Chondrocyte (in vitro differentiated cells): ENCODE results near the gene C12orf60. TPM values are rescaled to one million over a fixed set of nuclear protein-coding genes. Genes with fewer than 3 reads are reported as not detected.
"Not testable (repeated sequence)": the region's sequence is repeated elsewhere in the genome, so short reads cannot be mapped to it uniquely, and the experiment has no call there.

Source experiments
- DNase-seq: peaks from one replicate; pipeline ENCODE4 v3.0.0; 2021; ENCODE audit warnings: mixed read lengths, low spot score
- H3K27ac Mint-ChIP-seq: one replicate; pipeline ENCODE4 v1.8.0; 2021; ENCODE audit warnings: mild to moderate bottlenecking, moderate library complexity, mixed read lengths; ENCODE audit not compliant: unreplicated experiment
- H3K27me3 Mint-ChIP-seq: 2 replicates; pipeline ENCODE4 v1.8.0; 2021; ENCODE audit warnings: low read depth, mixed read lengths
- H3K36me3 Mint-ChIP-seq: 2 replicates; pipeline ENCODE4 v1.8.0; 2021; ENCODE audit warnings: low read depth, mixed read lengths
- H3K4me1 Mint-ChIP-seq: 2 replicates; pipeline ENCODE4 v1.8.0; 2021; ENCODE audit warnings: low read depth, mild to moderate bottlenecking, mixed read lengths
- H3K4me3 Mint-ChIP-seq: one replicate; pipeline ENCODE4 v1.8.0; 2021; ENCODE audit warnings: mild to moderate bottlenecking, moderate library complexity, mixed read lengths; ENCODE audit not compliant: unreplicated experiment
- H3K9me3 Mint-ChIP-seq: 2 replicates; pipeline ENCODE4 v1.8.0; 2021; ENCODE audit warnings: low read depth, mixed read lengths
- CTCF ChIP-seq: fragments of 200-600 bp; sonication (generic); IDR thresholded peaks from 2 replicates; pipeline ENCODE4 v1.5.0; 2021; ENCODE audit warnings: antibody characterized with exemption, mild to moderate bottlenecking, moderate library complexity
- long read RNA-seq: library from polyadenylated mRNA; stranded (forward); transcript quantifications from one replicate; pipeline ENCODE4 v2.0.0, GENCODE V29; 2021
- total RNA-seq: library from RNA; stranded (reverse); gene quantifications from 3 replicates; pipeline ENCODE4 v1.2.1, GENCODE V29; 2021

Gene C12orf60
- total RNA-seq, result 0.82 to 1.0 TPM (median 0.92 TPM) in 3 replicates
- long read RNA-seq, partial matches to known transcripts, result 0 of 1 reads
- long read RNA-seq, other reads (novel, unspliced or antisense), result 1 of 1 reads

DNA sequence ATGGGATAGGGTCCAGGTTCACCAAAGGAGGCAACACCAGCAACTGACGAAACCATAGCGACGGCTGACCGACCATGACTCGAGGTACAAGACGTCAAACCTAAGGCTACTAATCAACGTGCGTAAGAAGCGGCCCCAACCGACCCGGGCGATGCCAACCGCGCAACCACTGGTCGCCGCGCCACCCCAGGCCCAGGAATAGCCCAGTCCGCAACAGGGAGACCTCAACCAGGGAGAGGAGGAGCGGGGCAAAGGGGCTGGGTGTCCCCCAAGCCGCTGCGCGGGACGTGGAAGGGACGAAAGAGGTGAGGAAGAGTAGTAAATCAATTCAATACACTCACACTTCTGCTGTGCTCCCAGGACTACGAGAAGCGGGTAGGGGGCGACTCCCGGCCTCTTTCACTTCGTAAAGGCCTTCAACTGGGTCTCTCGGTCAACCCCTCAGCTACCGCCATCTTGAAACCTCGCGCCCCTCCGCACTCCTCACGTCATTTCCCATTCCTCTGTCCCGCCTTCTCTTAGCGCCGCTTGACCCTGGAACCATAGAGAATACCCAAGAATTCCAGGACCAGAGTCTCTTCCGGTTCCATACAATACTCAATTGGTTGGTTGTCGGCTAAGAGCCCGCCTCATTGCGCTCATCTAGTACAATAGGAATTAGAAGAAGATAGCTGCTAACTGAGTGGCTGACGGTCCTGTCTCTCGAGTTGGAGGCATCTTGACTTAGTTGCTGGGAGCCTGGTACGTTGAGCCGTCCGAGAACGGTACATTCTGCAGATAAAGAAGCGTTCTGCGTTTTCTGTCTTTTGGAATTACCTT, at the start of gene C12orf60, which contains the start of gene WBP11:
C12orf60 (plus strand) TSS at position 660 of the 819 bp plus-strand sequence. CDS start 19,266 bp downstream, outside the sequence.
WBP11 (minus strand) TSS at position 468 of the 819 bp plus-strand sequence. CDS start 2,095 bp downstream, outside the sequence.
- Mint-ChIP-seq H3K9me3 (no peaks in the 10 kb centered on the region), H3K36me3 (peaks cover 4% of the 10 kb centered on the region)
- peak; percentile 13 for TF ChIP-seq CTCF

DNA sequence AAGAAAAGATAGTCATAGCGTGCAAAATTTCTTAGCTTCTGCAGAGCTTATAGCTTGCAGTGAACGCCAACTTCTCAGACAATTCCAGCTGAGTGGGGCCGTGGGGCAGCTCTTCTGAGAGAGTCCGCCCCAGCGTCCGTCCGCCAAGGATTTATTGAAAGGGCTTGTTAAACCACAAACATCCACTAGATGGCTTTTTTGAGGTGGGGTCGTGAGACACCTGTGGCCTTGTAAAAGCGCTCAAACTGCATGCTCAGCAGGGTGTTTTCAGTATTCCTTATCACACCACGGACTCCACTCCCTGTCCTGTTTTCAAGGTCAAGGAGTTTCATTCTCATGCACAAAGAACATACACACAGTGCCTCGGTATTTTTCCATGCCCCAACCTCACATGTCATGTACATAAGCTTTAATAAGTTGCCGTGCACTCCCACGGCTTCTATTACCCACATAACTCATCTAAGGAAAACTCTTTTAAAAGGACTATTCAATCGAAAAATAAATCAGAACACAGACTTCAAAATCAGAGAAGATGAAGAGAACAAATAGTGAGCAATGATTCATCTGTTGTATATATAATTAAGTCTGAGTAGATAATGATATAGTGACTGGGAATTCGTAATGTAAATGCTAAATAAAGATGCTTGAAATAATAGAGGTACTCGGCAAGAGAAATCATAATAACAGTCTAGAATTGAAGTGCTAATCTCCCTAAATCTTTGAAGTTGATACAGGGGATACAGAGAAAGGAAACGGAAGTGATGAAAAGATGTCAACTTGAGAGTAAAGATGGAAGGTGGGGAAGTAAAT, 46.9 kb upstream of the C12orf60 start:
- H3K4me1 Mint-ChIP-seq, result peaks cover 9% of the 10 kb centered on the region

More for the DNA sequence above, at the start of gene C12orf60, which contains the start of gene WBP11:
- Mint-ChIP-seq H3K27me3 (no peaks in the 10 kb centered on the region), H3K4me3 (no peak within 1 kb of the TSS), H3K27ac (no peak within 1 kb of the TSS), H3K4me1 (peaks cover 3% of the 10 kb centered on the region)
- peak; percentile 95 for DNase-seq

DNA sequence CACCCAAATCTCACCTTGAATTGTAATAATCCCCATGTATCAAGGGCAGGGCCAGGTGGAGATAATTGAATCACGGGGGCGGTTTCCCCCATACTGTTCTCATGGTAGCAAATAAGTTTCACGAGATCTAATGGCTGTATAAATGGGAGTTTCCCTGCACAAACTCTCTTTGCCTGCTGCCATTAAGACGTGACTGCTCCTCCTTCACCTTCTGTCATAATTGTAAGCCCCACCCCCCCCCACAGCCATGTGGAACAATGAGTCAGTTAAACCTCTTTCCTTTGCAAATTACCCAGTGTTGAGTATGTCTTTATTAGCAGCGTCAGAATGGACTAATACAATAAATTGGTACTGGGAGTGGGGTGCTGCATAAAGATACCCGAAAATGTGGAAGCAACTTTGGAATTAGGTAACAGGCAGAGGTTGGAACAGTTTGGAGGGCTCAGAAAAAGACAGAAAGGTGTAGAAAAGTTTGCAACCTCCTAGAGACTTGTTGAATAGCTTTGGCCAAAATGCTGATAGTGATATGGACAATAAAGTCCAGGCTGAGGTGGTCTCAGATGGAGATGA, 43.7 kb upstream of the C12orf60 start:
- not testable (repeated sequence) for H3K9me3 Mint-ChIP-seq, H3K27me3 Mint-ChIP-seq, H3K4me1 Mint-ChIP-seq, H3K4me3 Mint-ChIP-seq, H3K27ac Mint-ChIP-seq, DNase-seq, H3K36me3 Mint-ChIP-seq

More for the DNA sequence above, 46.9 kb upstream of the C12orf60 start:
- no peak for DNase-seq
- Mint-ChIP-seq H3K4me3 (no peak overlapping the region), H3K36me3 (peaks cover 3% of the 10 kb centered on the region), H3K9me3 (peaks cover 9% of the 10 kb centered on the region), H3K27me3 (no peaks in the 10 kb centered on the region), H3K27ac (no peak overlapping the region)
- TF ChIP-seq CTCF, result peak; percentile 76

GRCh38 chr12:14765398-14765797, 38.1 kb upstream of the C12orf60 start:
- Mint-ChIP-seq H3K36me3 (peaks cover 11% of the 10 kb centered on the region), H3K27ac (no peak overlapping the region), H3K4me1 (peaks cover 32% of the 10 kb centered on the region), H3K27me3 (no peaks in the 10 kb centered on the region), H3K9me3 (peaks cover 7% of the 10 kb centered on the region), H3K4me3 (no peak overlapping the region)
- no peak for TF ChIP-seq CTCF
- DNase-seq, result no peak

DNA sequence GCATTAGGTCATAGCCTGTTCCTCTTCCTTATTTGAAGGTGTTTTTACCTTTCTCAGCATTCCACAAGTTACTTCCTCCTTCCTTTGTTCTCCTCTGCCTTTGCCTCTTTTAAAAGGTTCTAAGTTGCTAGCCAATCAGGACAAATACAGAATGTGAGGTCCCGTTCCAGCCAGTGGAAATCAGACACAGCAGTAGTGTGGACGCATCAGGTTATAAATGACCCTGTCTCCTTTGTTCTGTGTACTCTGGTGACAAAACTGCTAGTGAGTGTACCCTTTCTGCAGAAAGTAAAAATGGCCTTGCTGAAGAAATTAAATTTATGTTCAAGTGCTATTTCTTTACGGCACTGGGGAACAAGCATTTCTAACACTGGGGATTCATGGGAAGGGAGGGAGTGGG, 37.5 kb upstream of the C12orf60 start:
- not testable (repeated sequence) for H3K27me3 Mint-ChIP-seq, DNase-seq, H3K9me3 Mint-ChIP-seq, H3K4me3 Mint-ChIP-seq, H3K27ac Mint-ChIP-seq
- Mint-ChIP-seq H3K36me3 (peaks cover 11% of the 10 kb centered on the region), H3K4me1 (peaks cover 32% of the 10 kb centered on the region)
